ENCODE data around the gene FAR2.
"Not testable (repeated sequence)": the region's sequence is repeated elsewhere in the genome, so short reads cannot be mapped to it uniquely, and the experiment has no call there.

Gene FAR2

DNA sequence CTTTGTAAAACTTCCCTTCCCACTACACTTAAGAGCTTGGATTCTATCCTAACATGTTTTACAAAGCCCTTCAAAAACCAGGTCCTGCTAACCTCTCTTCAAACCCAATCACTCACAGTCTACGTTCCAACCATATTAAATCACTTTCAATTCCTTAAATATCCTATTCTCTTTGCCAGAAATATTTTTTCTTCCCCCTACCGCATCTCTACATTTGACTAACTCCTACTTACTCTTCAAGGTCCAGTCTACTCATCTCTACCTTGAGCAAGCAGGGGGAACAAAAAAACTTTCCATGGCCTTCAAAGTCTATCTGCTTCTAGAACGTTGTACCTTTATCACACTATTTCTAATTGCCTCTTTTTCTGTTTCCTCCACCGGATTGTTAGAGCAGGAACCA is 225.8 kb downstream of the FAR2 start:
- no peak for DNase-seq (ENCODE audit: low read depth)
- TF ChIP-seq, protein P1, sequence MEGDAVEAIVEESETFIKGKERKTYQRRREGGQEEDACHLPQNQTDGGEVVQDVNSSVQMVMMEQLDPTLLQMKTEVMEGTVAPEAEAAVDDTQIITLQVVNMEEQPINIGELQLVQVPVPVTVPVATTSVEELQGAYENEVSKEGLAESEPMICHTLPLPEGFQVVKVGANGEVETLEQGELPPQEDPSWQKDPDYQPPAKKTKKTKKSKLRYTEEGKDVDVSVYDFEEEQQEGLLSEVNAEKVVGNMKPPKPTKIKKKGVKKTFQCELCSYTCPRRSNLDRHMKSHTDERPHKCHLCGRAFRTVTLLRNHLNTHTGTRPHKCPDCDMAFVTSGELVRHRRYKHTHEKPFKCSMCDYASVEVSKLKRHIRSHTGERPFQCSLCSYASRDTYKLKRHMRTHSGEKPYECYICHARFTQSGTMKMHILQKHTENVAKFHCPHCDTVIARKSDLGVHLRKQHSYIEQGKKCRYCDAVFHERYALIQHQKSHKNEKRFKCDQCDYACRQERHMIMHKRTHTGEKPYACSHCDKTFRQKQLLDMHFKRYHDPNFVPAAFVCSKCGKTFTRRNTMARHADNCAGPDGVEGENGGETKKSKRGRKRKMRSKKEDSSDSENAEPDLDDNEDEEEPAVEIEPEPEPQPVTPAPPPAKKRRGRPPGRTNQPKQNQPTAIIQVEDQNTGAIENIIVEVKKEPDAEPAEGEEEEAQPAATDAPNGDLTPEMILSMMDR (IDR thresholded peaks at IDR 0.05; ENCODE audit: low read depth, low read length, missing control alignments) = no peak

DNA sequence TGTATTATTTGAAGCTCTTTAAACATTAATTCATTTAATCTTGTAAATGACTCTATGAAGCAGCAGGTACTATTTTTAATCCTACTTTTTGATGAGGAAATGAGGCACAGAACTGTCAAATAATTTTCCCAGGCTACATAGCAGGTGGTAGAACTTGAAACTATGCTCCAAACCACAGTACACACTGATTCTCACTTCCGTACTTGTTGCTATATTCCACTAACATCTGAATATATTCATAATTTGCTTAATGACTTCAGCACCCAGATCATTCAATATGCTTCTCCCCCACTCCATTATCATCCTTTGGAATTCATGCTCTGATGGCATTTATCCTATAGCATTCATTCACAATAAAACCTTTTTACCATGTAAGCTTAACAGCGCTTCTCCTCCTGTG is 227.0 kb downstream of the FAR2 start:
- no peak for DNase-seq (ENCODE audit: low read depth)
- TF ChIP-seq, protein P1 (IDR thresholded peaks at IDR 0.05; ENCODE audit: low read depth, low read length, missing control alignments) = no peak
- H3K4me3 ChIP-seq (ENCODE audit: low read depth, low read length) = no peak overlapping the region

More for the DNA sequence above, 225.8 kb downstream of the FAR2 start:
- H3K4me3 ChIP-seq (ENCODE audit: low read depth, low read length) = no peak overlapping the region

DNA sequence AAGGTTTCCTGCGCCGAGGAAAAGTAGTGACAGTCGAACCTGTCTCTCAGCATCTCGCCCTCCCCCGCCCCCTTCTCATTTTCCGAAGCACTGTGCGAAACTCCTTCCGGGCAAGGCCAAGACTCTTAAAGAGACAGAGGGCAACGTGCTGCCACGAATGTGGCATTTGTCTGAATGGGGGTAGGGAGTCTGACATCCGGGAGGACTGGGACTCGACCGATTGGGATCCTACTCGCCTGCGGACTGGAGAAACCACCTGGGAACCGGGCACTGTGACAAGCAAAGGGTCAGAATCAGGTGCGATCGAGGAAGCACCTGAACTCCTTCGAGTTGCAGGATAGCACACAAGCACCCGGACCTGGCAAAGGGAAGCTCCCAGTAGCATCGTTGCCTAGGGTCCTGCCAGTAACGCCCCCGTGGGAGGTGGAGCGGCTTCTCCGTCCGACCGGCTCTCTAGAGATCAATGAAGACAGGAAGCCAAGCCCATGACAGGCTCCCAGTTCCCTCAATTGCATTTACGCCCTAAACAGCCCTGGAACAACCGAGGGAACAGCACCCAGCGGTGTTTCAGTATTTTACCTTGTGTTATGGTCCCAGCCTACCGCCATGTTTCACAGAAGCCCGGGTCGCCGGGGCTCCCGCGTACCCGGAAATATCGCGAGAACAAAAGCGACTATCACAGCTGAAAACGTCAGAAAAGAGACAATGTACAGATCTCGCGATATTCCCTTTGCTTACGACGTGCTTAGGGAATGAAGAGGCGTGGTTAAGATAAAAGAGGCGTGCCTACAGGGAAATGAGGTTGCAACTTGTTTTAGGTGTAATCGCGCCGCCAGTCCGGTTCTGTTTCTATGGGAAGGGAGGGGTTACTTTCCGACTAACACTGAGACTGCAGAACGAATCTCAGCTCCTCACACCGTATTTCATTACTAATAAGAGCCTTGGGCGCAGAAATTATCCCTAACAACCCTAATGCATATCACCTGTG is 231.8 kb downstream of the FAR2 start, which contains the start of gene ERGIC2:
TSS of gene ERGIC2 (minus strand) at position 637 of the 988 bp plus-strand sequence. CDS start 9,539 bp downstream, outside the sequence.
- DNase-seq (ENCODE audit: low read depth) = peak; percentile 99
- TF ChIP-seq, protein P1 (IDR thresholded peaks at IDR 0.05; ENCODE audit: low read depth, low read length, missing control alignments) = no peak
- H3K4me3 ChIP-seq (ENCODE audit: low read depth, low read length) = peak within 1 kb of the TSS; percentile 100

DNA sequence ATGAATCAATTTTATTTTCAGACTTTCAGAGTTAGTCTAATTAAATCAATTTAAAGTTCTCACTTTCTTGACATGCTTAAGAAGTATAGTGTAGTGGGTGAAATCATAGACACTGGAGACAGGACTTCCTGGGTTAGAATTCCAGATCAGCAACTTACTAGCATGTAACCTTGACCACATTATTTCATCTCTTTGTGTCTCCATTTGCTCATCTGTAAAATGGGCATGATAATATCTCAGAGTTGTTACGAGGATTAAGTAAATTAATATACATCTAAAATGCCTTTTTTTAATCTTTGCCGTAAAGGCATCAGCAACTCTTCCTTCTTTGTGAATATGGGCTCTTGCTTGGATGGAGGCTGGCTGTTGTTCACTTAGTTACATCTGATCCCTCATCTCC is 233.2 kb downstream of the FAR2 start:
- H3K4me3 ChIP-seq (ENCODE audit: low read depth, low read length) = no peak overlapping the region
- TF ChIP-seq, protein P1 (IDR thresholded peaks at IDR 0.05; ENCODE audit: low read depth, low read length, missing control alignments) = no peak
- DNase-seq (ENCODE audit: low read depth) = no peak

DNA sequence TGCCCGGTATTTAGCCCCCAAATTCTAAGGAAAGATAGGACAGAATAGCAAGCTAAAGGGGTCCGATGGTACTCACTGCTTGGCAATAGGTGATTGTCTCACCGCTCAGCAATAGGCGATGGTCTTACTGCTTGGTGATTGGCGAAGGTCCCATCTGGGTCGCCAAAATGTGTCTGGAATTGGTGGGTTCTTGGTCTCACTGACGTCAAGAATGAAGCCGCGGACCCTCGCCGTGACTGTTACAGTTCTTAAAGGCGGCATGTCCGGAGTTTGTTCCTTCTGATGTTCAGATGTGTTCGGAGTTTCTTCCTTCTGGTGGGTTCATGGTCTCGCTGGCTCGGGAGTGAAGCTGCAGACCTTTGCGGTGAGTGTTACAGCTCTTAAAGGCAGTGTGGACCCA is 236.1 kb downstream of the FAR2 start:
- not testable (repeated sequence) for DNase-seq (ENCODE audit: low read depth); H3K4me3 ChIP-seq (ENCODE audit: low read depth, low read length)
